Right renal pelvis (tissue), 4 donors: ENCODE results near the gene KRT4. TPM values are rescaled to one million over a fixed set of nuclear protein-coding genes. Genes with fewer than 3 reads are reported as not detected.
"Not testable (repeated sequence)": the region's sequence is repeated elsewhere in the genome, so short reads cannot be mapped to it uniquely, and the experiment has no call there.

Experiments used
- DNase-seq, 4 donors: peaks; one replicate each; pipeline ENCODE4 v3.0.0-alpha.2; 2013; ENCODE audit warnings: low read depth in 4 of 4, low spot score in 3 of 4, missing footprints in 1 of 4
- polyA plus RNA-seq, 4 donors: library from polyadenylated mRNA; unstranded; fragments of 120-200 nt; gene quantifications; one replicate each; pipeline ENCODE4 v1.2.1, GENCODE V29; 2013; ENCODE audit not compliant: insufficient read length in 4 of 4

The KRT4 gene
- under 1 TPM; 0.28 to 0.58 (median 0.34) TPM for polyA plus RNA-seq

GRCh38 chr12:52813885-52814709 is at the start of gene KRT4:
Gene KRT4 (minus strand): TSS chr12:52814116. CDS start chr12:52814058, 58 bp downstream.
- no peak for DNase-seq

- DNase-seq = no peak
Measured at GRCh38 chr12:52862023-52862422, 48.1 kb upstream of the KRT4 start.

DNA sequence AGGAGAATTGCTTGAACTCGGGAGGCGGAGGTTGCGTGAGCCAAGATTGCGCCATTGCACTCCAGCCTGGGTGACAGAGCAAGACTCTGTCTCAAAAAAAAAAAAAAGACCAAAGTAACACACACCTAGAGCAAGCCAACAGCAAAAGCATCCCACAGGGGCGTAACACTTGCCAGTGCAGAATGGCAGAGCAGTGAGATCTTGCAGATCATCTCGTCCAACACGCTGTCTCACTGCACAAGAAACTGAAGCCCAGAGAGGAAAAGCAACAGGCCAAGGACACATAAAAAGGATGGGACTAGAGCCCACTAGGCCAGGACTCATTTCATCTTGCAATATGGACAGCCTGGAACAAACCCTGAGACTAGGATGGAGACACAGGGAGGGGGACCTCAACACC is 47.6 kb upstream of the KRT4 start:
- DNase-seq = no peak

DNA sequence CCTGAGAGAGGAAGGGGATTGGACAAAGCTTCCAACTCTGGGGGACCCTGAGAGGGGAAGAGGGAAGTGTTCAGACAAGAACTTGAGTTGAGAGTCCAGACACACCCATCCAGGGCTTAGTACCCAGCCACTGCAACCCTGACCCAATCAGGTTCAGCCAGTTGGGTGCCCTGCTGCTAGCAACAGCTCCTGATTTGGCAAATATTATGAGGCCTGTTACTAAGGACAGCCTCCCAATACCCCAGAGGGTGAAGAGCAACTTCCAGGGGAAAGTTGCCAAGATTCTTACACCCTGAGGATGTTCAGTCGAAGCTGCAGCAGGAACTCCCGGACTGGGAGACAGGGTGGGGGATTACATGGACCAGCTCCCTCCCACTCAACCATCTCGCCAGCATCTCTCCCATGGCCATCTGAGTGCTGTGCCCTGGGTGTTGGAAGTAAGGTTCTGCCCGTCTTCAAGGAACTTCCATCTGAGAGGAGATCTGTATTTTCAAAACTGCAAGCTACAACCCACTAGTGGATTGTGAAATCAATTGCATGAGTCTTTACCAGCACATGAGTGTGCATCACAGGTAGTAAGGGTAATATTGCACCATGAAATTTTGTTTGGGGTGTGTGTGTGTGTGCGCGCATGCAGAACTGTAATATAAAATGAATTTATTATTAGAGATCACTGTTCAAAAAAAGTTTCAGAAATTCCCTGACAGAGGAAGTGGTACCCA is 46.3 kb upstream of the KRT4 start:
- no peak for DNase-seq

- DNase-seq = no peak
Measured at GRCh38 chr12:52857500-52857899, 43.6 kb upstream of the KRT4 start.

- no peak for DNase-seq
Measured at GRCh38 chr12:52856787-52857186, 42.9 kb upstream of the KRT4 start.

DNA sequence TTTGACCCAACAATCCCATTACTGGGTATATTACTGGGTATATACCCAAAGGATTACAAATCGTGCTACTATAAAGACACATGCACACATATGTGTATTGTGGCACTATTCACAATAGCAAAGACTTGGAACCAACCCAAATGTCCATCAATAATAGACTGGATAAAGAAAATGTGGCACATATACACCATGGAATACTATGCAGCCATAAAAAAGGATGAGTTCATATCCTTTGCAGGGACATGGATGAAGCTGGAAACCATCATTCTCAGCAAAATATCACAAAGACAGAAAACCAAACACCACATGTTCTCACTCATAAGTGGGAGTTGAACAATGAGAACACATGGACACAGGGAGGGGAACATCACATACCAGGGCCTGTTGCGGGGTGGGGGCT is 42.2 kb upstream of the KRT4 start:
- DNase-seq = not testable (repeated sequence)

DNA sequence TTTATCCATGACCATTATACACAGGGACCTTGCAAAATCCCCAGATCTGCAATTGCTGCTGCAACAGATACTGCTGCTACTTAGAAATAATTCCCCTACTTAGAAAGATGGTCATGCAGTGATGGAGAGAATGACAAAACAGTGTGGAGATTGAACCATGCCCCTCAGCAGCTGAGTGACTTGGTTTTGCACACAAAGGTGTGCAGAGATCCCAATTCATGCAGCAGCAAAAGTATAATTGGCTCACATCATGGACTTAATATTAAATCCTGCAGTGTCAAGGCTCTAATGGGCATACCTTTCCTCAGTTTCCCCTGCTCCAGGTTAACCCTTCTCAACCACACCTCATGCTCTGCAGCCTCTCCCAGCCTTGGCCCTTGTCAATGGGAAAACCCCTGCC is 37.9 kb upstream of the KRT4 start:
- no peak for DNase-seq

DNA sequence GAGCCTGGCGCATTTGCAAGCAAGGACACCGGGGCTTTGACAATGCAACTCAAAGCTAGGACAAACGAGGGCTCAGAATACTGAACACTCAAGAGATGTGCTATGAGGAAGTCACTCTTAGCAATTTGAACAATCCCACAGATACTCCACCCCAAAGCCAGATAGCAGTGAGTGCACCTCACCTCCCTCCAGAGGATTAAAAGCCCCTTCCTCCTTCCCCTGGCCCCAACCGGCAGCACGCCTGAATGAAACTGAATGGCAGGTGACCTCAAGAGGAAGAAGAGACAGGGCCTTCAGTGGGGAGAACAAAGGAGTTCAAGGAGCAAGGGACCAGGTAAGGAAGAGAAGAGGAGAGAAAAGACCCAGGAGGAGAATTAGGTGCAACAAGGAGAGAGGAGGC is 36.8 kb upstream of the KRT4 start:
- no peak for DNase-seq

DNA sequence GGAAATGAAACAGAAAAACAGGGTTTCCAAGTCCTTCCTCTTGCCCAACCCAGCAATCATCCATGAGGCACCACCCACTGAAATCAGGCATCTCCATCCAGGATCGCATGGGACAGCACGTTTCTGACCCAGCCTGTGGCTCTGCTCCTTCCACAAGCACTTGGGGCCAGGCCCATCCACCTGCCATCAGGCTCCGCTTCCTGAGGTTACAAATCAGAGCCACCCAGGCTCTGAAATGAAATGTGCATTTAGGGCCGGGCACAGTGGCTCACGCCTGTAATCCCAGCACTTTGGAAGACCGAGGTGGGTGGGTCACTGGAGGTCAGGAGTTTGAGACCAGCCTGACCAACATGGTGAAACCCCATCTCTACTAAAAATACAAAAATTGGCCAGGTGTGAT is 35.6 kb upstream of the KRT4 start:
- no peak for DNase-seq

- no peak for DNase-seq
Measured at GRCh38 chr12:52848661-52849255, 34.8 kb upstream of the KRT4 start, which contains the start of gene KRT78. Gene KRT78 (minus strand): TSS chr12:52848994. CDS start chr12:52848930, 64 bp downstream.

DNA sequence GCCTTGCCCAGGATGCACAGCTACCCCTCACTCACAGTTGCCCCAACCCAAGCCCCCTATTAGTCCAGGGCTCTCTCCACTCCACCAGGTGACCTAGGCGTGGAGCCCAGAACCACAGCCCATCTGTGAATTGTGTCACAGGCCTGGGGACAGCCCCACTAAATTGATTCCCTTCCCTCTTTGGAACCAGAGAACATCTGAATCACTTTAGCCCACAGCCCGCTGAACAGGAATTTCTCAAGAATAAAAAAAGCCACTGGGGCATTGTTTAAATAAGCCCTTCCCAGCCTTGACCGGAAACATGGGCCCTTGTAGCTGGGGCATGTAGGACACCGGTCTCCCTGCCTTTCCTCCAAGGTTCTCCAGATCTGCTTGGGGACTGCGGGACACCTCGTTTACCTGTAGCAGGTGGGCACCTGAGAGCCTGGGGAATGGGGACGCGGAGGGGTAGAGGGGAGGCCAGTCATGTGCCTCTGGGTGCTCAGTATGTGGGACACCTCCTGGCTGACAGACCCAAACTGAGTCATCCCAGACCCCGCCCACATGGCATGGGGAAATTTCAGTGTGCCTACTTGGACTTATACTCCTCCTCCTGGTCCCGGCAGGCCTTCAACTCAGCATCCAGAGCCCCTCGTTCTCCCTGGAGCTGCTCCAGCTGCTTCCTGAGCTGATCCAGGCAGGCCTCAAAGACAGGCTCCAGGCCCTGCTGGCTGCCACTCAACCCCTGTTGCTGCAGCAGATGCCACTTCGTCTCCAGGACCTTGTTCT is 33.6 kb upstream of the KRT4 start:
- no peak for DNase-seq

DNA sequence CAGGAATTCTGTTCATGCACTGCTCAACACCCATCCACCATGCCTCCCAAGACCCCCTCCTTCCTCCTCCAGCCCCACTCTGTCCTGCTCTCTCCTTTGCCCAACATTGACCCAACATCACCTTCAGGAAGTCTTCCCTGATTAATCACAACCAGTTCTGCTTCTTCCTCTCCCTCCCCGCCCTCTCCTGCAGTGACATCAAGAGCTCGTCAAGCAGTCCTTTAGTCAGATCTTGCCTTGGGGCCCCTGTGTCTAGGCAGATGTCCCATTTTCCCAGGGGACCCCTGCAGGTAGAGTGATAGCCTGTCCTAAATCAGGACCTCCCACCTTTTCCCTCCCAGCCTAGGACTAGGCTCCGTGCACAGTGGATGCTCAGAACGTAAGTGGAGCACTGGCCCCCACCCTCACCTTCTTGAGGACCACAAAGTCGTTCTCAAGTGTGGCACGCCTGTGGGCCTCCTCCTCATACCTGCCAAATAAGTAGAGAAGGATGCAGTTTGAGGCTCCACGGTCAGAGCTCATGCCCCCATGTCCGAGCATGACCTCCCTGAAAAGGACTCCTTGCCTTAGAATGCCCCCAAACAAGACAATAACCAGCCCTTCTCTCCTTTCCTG is 32.5 kb upstream of the KRT4 start:
- DNase-seq = no peak

GRCh38 chr12:52845946-52846345 is 32.0 kb upstream of the KRT4 start:
- DNase-seq = no peak

GRCh38 chr12:52844386-52844785 is 30.5 kb upstream of the KRT4 start:
- DNase-seq = no peak

DNA sequence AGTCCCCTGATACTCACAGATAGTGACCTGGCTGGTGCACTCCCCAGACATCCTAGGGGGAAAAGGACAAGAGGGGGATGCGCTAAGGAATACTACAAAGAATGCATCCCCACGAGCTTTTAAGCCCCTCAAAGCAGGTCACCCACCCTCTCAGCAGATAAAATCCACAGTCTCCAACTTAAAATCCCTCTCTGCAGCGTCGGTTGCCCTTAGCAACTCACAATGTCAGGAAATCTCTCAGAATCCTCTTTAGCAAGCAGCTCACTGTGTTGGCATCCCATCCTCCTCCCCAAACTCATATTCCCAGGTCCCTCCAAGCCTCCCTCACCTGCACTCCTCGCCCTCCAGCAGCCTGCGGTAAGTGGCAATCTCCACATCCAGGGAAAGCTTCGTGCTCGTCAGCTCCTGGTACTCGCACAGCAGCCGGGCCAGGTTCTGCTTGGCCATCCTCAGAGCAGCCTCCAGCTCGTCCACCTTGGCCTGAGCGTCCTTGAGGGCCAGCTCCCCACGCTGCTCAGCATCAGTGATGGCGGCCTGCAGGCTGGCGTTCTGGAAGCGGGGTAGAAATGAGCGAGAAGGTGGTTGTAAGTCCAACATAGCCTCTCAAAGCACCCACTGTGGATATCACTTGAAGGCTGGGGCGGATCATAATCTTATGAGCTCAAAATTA is 25.7 kb upstream of the KRT4 start:
- no peak for DNase-seq

DNA sequence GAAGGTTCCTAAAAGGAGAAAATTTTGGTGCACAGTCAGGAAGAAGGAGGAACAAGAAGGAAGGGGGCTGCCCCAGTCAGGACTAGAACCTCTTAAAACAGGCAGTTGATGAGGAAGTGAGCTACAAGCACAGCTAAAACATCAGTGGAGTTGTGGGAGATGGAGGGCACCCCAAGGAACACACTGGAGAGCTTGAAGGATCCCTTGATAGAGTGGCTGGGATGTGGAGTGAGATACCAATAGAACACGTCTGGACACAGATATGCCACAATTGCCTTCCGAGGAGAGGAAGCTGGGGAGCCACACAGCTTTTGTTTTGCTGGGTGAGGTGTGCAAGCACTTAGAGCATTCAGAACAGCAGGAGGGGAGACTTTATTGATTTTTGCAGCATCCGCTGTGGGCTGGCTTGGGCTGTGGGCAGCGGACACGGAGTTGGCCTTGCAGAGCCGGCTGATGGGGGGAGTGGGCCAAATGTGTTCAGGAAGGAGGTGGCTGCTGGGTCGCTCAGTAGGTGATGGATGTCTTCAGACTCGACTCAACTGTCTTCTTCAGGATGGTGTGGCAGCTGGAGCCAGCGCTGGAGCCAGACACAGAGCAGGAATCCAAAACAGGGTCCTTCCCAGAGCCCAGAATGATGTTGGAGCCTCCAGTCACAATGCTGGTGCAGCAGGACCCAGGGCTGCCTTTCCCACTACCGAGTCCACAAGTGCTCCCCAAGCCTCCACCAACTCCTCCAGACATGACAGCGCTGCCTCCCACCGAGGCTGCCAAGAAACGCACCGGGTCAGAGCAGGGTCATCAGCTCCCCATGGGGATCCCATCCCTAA is 24.9 kb upstream of the KRT4 start:
- no peak for DNase-seq

- no peak for DNase-seq
Measured at GRCh38 chr12:52837781-52838608, 24.1 kb upstream of the KRT4 start.
